Liver (tissue), 9 donors: ENCODE measurements around the gene CFAP77. TPM values are rescaled to one million over a fixed set of nuclear protein-coding genes. Genes with fewer than 3 reads are reported as not detected.

ENCODE experiments used
- DNase-seq: peaks from one replicate; pipeline ENCODE4 v3.0.0-alpha.2; 2017; ENCODE audit warnings: low spot score
- H3K27ac ChIP-seq, 2 donors: one replicate each; pipeline ENCODE4 v1.7.0; 2013; ENCODE audit warnings: inconsistent platforms in 2 of 2, low read length in 2 of 2, control low read depth in 1 of 2, low read depth in 1 of 2, mild to moderate bottlenecking in 1 of 2
- H3K27me3 ChIP-seq, 4 donors: one replicate each; pipeline versions ENCODE4 v1.6.1 to v1.7.0; 2013; ENCODE audit warnings: low read length in 3 of 4, inconsistent platforms in 1 of 4, mild to moderate bottlenecking in 1 of 4, moderate library complexity in 1 of 4; ENCODE audit not compliant: control insufficient read depth in 4 of 4, insufficient read depth in 4 of 4
- H3K36me3 ChIP-seq, 4 donors: one replicate each; pipeline versions ENCODE4 v1.6.1 to v1.7.0; 2013; ENCODE audit warnings: low read length in 3 of 4, mild to moderate bottlenecking in 3 of 4, low read depth in 1 of 4, moderate library complexity in 1 of 4; ENCODE audit not compliant: control insufficient read depth in 4 of 4, insufficient read depth in 3 of 4
- H3K4me1 ChIP-seq, 4 donors: one replicate each; pipeline versions ENCODE4 v1.6.1 to v1.7.0; 2013; ENCODE audit warnings: low read length in 3 of 4, mild to moderate bottlenecking in 3 of 4, moderate library complexity in 1 of 4; ENCODE audit not compliant: control insufficient read depth in 4 of 4, insufficient read depth in 4 of 4
- H3K4me3 ChIP-seq, 3 donors: one replicate each; pipeline versions ENCODE4 v1.6.1 to v1.7.0; 2013; ENCODE audit warnings: low read length in 3 of 3, control low read depth in 1 of 3, low read depth in 1 of 3, mild to moderate bottlenecking in 1 of 3
- H3K9ac ChIP-seq, 2 donors: one replicate each; pipeline ENCODE4 v1.7.0; 2013; ENCODE audit warnings: low read length in 2 of 2, mild to moderate bottlenecking in 2 of 2, moderate library complexity in 2 of 2, control low read depth in 1 of 2, low read depth in 1 of 2
- H3K9me3 ChIP-seq, 4 donors: one replicate each; pipeline versions ENCODE4 v1.6.1 to v1.7.0; 2013; ENCODE audit warnings: low read length in 3 of 4; ENCODE audit not compliant: control insufficient read depth in 4 of 4
- EGR1 ChIP-seq, 2 donors: IDR thresholded peaks; 2 replicates each; pipeline ENCODE4 v1.6.1; 2016 to 2018; ENCODE audit warnings: antibody characterized with exemption in 2 of 2, low read depth in 2 of 2
- FOXA1 ChIP-seq: IDR thresholded peaks from 2 replicates; pipeline ENCODE4 v1.6.1; 2016; ENCODE audit warnings: antibody characterized with exemption
- FOXA2 ChIP-seq: IDR thresholded peaks from 2 replicates; pipeline ENCODE4 v1.6.1; 2016; ENCODE audit warnings: antibody characterized with exemption
- GABPA ChIP-seq, 2 donors: IDR thresholded peaks in 1 of 2; conservative IDR thresholded peaks in 1 of 2; 2 replicates each; pipeline ENCODE4 v1.6.1; 2016; ENCODE audit warnings: antibody characterized with exemption in 2 of 2, mild to moderate bottlenecking in 1 of 2, moderate library complexity in 1 of 2
- HNF4A ChIP-seq, 2 donors: conservative IDR thresholded peaks; 2 replicates each; pipeline ENCODE4 v1.6.1; 2016; ENCODE audit warnings: antibody characterized with exemption in 2 of 2, mild to moderate bottlenecking in 2 of 2
- HNF4G ChIP-seq: IDR thresholded peaks from 2 replicates; pipeline ENCODE4 v1.6.1; 2016; ENCODE audit warnings: antibody characterized with exemption
- JUND ChIP-seq, 2 donors: IDR thresholded peaks; 2 replicates each; pipeline ENCODE4 v1.6.1; 2016; ENCODE audit warnings: antibody characterized with exemption in 2 of 2
- NR2F2 ChIP-seq: IDR thresholded peaks from 2 replicates; pipeline ENCODE4 v1.6.1; 2016; ENCODE audit warnings: antibody characterized with exemption
- RAD21 ChIP-seq, 2 donors: IDR thresholded peaks; 2 replicates each; pipeline ENCODE4 v1.6.1; 2016; ENCODE audit warnings: antibody characterized with exemption in 2 of 2, mild to moderate bottlenecking in 2 of 2
- RXRA ChIP-seq, 2 donors: IDR thresholded peaks; 2 replicates each; pipeline ENCODE4 v1.6.1; 2017 to 2018; ENCODE audit warnings: antibody characterized with exemption in 2 of 2, mild to moderate bottlenecking in 1 of 2
- TAF1 ChIP-seq: conservative IDR thresholded peaks from 2 replicates; pipeline ENCODE4 v1.6.1; 2016; ENCODE audit warnings: antibody characterized with exemption, mild to moderate bottlenecking
- YY1 ChIP-seq: IDR thresholded peaks from 2 replicates; pipeline ENCODE4 v1.6.1; 2016; ENCODE audit warnings: antibody characterized with exemption, mild to moderate bottlenecking
- ZBTB33 ChIP-seq: IDR thresholded peaks from 2 replicates; pipeline ENCODE4 v1.6.1; 2016; ENCODE audit warnings: antibody characterized with exemption
- WGBS: extraction: QIAGEN DNeasy Blood & Tissue Kit; methylation state at CpG from one replicate; pipeline ENCODE4 v1.1.7; 2013; 5-methylcytosine and 5-hydroxymethylcytosine counted together
- polyA plus RNA-seq, 2 donors: library from polyadenylated mRNA; stranded (reverse) in 1 of 2; unstranded in 1 of 2; fragments of 200-250 nt in 1 of 2; fragments of >200 nt in 1 of 2; fragmentation: Nextera tagmentation in 1 of 2; extraction: Ambion mirVana in 1 of 2; gene quantifications; one replicate each; pipeline versions ENCODE4 v1.2.1 to v1.2.3, GENCODE V29; 2013 to 2015
- total RNA-seq, 2 donors: library from RNA; depleted of rRNA; stranded (reverse); fragments of >200 nt; gene quantifications; one replicate each; pipeline ENCODE4 v1.2.3, GENCODE V29; 2014
- TF ChIP-seq, protein P1 (sequence below): IDR thresholded peaks from 2 replicates; pipeline ENCODE4 v1.6.1; 2016; ENCODE audit warnings: antibody characterized with exemption
- TF ChIP-seq, protein P2 (sequence below): fragments of 150-350 bp; IDR thresholded peaks from 2 replicates; pipeline ENCODE4 v1.5.1; 2017; ENCODE audit warnings: improper control_type of control experiment, low read depth, low read length; ENCODE audit not compliant: missing input control
- TF ChIP-seq, protein P3 (sequence below): IDR thresholded peaks from 2 replicates; pipeline ENCODE4 v1.6.1; 2016; ENCODE audit warnings: antibody characterized with exemption
- TF ChIP-seq, protein P4 (sequence below): IDR thresholded peaks from 2 replicates; pipeline ENCODE4 v1.6.1; 2016; ENCODE audit warnings: antibody characterized with exemption, mild to moderate bottlenecking
- donor health status: healthy.
- donor health status: healthy.
- donor health status: healthy.
- donor health status: healthy.
- donor health status: healthy.

Gene CFAP77
- total and polyA plus RNA-seq, 4 donors, result not detected

GRCh38 chr9:132590037-132590317 lies 180.0 kb downstream of the CFAP77 start:
- Histone ChIP-seq H3K27ac (no peak overlapping the region), H3K4me1 (peaks cover 0 to 5% (median 2%) of the 10 kb centered on the region in 4 donors), H3K9ac (no peak overlapping the region), H3K4me3 (no peak overlapping the region), H3K9me3 (no peaks in the 10 kb centered on the region), H3K36me3 (peaks cover 0 to 11% (median 8%) of the 10 kb centered on the region in 4 donors), H3K27me3 (peaks cover 0 to 38% (median 14%) of the 10 kb centered on the region in 4 donors)
- WGBS, result 5% methylated on average over 17 of the region's 17 CpGs
- no peak for DNase-seq
- TF ChIP-seq, protein P1, sequence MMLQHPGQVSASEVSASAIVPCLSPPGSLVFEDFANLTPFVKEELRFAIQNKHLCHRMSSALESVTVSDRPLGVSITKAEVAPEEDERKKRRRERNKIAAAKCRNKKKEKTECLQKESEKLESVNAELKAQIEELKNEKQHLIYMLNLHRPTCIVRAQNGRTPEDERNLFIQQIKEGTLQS, result no peak
- TF ChIP-seq YY1 (no peak), RXRA (IDR thresholded peaks at IDR 0.05) (no peak), JUND (IDR thresholded peaks at IDR 0.05) (no peak), TAF1 (no peak), HNF4A (conservative IDR thresholded peaks at IDR 0.05) (no peak), ZBTB33 (no peak), RAD21 (IDR thresholded peaks at IDR 0.05) (no peak), FOXA2 (no peak), EGR1 (IDR thresholded peaks at IDR 0.05; ENCODE audit: low read depth in 2 of 2) (no peak)
- TF ChIP-seq, protein P2, sequence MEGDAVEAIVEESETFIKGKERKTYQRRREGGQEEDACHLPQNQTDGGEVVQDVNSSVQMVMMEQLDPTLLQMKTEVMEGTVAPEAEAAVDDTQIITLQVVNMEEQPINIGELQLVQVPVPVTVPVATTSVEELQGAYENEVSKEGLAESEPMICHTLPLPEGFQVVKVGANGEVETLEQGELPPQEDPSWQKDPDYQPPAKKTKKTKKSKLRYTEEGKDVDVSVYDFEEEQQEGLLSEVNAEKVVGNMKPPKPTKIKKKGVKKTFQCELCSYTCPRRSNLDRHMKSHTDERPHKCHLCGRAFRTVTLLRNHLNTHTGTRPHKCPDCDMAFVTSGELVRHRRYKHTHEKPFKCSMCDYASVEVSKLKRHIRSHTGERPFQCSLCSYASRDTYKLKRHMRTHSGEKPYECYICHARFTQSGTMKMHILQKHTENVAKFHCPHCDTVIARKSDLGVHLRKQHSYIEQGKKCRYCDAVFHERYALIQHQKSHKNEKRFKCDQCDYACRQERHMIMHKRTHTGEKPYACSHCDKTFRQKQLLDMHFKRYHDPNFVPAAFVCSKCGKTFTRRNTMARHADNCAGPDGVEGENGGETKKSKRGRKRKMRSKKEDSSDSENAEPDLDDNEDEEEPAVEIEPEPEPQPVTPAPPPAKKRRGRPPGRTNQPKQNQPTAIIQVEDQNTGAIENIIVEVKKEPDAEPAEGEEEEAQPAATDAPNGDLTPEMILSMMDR, result no peak
- TF ChIP-seq, protein P3, sequence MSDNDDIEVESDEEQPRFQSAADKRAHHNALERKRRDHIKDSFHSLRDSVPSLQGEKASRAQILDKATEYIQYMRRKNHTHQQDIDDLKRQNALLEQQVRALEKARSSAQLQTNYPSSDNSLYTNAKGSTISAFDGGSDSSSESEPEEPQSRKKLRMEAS, result no peak

DNA sequence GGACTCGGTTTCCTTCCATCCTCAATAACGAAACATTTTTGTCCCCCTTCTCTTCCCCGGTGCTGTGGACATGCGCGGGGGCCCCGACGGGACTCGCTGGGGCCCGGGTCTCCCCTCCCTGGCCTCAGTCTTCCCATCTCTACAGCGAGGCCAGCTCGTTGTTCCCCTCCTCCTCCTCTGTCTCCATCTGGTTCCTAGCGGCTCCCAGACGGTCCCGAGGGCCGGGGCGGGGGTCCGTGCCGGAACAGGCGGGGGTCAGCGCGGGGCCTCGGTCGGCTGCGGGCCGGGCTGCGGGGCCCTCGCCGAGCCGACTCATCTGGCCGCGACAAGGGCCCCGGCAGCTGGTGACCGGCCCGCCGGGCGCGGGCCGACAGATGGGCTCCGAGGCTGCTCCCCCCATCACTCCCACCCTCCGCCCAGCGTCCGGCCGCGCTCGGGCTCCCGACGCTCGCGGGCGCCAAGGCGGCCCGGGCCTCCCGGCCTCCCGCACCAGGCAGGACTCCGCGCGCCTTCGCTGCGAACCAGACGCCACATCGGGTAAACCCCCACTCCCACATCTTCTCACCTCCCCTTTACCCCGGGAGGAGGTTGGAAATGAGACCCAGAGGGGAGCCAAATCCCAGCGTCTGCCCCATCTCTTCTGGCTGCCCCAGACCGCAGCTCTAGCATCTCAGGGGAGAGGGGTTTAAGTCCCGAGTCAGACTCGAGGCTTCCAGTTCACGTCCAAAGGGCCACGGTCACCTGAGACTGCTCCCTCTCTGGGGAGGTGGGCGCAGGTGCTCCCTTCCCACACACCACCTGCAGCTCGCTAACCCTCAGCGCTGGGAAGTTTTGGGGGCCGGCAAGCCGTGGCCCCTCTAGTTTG lies 180.5 kb downstream of the CFAP77 start:
- H3K9me3 ChIP-seq, result no peaks in the 10 kb centered on the region
- peaks cover 0 to 14% (median 11%) of the 10 kb centered on the region in 4 donors for H3K36me3 ChIP-seq
- peaks cover 0 to 32% (median 13%) of the 10 kb centered on the region in 4 donors for H3K27me3 ChIP-seq
- WGBS, result 5% methylated on average over 73 of the region's 73 CpGs
- H3K4me1 ChIP-seq, result peaks cover 0 to 5% (median 2%) of the 10 kb centered on the region in 4 donors
- no peak overlapping the region for H3K4me3 ChIP-seq
- H3K9ac ChIP-seq, result no peak overlapping the region
- DNase-seq, result no peak
- no peak overlapping the region for H3K27ac ChIP-seq
- TF ChIP-seq ZBTB33, result no peak
- TF ChIP-seq, protein P2, result no peak
- TF ChIP-seq, protein P4, sequence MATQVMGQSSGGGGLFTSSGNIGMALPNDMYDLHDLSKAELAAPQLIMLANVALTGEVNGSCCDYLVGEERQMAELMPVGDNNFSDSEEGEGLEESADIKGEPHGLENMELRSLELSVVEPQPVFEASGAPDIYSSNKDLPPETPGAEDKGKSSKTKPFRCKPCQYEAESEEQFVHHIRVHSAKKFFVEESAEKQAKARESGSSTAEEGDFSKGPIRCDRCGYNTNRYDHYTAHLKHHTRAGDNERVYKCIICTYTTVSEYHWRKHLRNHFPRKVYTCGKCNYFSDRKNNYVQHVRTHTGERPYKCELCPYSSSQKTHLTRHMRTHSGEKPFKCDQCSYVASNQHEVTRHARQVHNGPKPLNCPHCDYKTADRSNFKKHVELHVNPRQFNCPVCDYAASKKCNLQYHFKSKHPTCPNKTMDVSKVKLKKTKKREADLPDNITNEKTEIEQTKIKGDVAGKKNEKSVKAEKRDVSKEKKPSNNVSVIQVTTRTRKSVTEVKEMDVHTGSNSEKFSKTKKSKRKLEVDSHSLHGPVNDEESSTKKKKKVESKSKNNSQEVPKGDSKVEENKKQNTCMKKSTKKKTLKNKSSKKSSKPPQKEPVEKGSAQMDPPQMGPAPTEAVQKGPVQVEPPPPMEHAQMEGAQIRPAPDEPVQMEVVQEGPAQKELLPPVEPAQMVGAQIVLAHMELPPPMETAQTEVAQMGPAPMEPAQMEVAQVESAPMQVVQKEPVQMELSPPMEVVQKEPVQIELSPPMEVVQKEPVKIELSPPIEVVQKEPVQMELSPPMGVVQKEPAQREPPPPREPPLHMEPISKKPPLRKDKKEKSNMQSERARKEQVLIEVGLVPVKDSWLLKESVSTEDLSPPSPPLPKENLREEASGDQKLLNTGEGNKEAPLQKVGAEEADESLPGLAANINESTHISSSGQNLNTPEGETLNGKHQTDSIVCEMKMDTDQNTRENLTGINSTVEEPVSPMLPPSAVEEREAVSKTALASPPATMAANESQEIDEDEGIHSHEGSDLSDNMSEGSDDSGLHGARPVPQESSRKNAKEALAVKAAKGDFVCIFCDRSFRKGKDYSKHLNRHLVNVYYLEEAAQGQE, result no peak
- TF ChIP-seq TAF1, result no peak
- no peak for TF ChIP-seq YY1
- TF ChIP-seq HNF4A (conservative IDR thresholded peaks at IDR 0.05), result no peak
- no peak for TF ChIP-seq FOXA1
- no peak for TF ChIP-seq NR2F2
- no peak for TF ChIP-seq GABPA (IDR thresholded peaks at IDR 0.05 in 1 of 2, conservative IDR thresholded peaks at IDR 0.05 in 1 of 2)
- TF ChIP-seq HNF4G, result no peak
- TF ChIP-seq, protein P1, result no peak
- TF ChIP-seq RXRA (IDR thresholded peaks at IDR 0.05), result no peak
- TF ChIP-seq RAD21 (IDR thresholded peaks at IDR 0.05), result no peak
